Lower lobe of right lung (tissue), 2 donors: ENCODE data around the gene CCDC8. TPM values are rescaled to one million over a fixed set of nuclear protein-coding genes. Genes with fewer than 3 reads are reported as not detected.

Experiments
- ATAC-seq, 2 donors: fragments of 200-7000 bp; cut with Tn5 transposase; one replicate each; pipeline ENCODE4 v1.9.1; 2020 to 2022; ENCODE audit warnings: mild to moderate bottlenecking in 2 of 2, moderate library complexity in 2 of 2
- DNase-seq: peaks from one replicate; pipeline ENCODE4 v3.0.0-alpha.2; 2020
- H3K27ac ChIP-seq: fragments of 200-600 bp; one replicate; pipeline ENCODE4 v1.8.0; 2022
- H3K27me3 ChIP-seq: fragments of 200-600 bp; one replicate; pipeline ENCODE4 v1.8.0; 2022; ENCODE audit warnings: low read depth
- H3K36me3 ChIP-seq: fragments of 200-600 bp; one replicate; pipeline ENCODE4 v1.8.0; 2022; ENCODE audit warnings: mild to moderate bottlenecking
- H3K4me1 ChIP-seq: fragments of 200-600 bp; one replicate; pipeline ENCODE4 v1.8.0; 2022
- H3K4me3 ChIP-seq: fragments of 200-600 bp; one replicate; pipeline ENCODE4 v1.8.0; 2022; ENCODE audit warnings: mild to moderate bottlenecking
- H3K9me3 ChIP-seq: fragments of 200-600 bp; one replicate; pipeline ENCODE4 v1.8.0; 2022
- intact Hi-C: fragments of 100-400 bp; cut with DNase I; formaldehyde crosslinking; loops from one replicate; pipeline ENCODE4 v1.11.0; 2022
- total RNA-seq: library from RNA; stranded (reverse); fragmentation: NEBNext Ultra II Directional; extraction: Animal tissue kit (Norgen Biotek cat#: 25700); gene quantifications from one replicate; pipeline ENCODE4 v1.2.1, GENCODE V29; 2021
- TF ChIP-seq, protein P1 (sequence below): fragments of 200-600 bp; IDR thresholded peaks from one replicate; pipeline ENCODE4 v1.8.0; 2022; ENCODE audit warnings: antibody characterized with exemption, mild to moderate bottlenecking
- donor health status: DM: no; HTN: yes; CAD: no; lungs with severe emphysema.

Gene CCDC8
- total RNA-seq, 1 donor from 2014 or later, result 9.1 TPM

DNA sequence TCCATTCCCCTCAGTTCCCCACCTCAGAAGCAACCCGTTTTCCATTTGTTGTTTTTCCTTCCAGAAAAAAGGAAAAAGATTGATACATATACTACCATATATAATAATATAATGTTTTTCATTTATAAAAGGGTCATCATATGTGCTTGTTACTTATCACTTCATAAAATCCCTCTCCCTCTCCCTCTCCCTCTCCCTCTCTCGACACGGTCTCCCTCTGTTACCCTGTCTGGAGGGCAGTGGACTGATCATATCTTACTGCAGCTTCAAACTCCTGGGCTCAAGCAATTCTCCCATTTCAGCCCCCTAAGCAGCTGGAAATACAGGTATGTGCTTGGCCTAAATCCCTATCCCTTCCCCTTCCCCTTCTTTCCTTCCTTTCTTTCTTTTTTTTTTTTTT, 40.9 kb upstream of the CCDC8 start:
- Histone ChIP-seq H3K4me1 (no peaks in the 10 kb centered on the region), H3K36me3 (no peaks in the 10 kb centered on the region), H3K27me3 (no peaks in the 10 kb centered on the region), H3K9me3 (no peaks in the 10 kb centered on the region), H3K27ac (no peak overlapping the region), H3K4me3 (no peak overlapping the region)
- ATAC-seq (no peak), DNase-seq (no peak)
- intact Hi-C loops, result no loop called here
- TF ChIP-seq, protein P1, sequence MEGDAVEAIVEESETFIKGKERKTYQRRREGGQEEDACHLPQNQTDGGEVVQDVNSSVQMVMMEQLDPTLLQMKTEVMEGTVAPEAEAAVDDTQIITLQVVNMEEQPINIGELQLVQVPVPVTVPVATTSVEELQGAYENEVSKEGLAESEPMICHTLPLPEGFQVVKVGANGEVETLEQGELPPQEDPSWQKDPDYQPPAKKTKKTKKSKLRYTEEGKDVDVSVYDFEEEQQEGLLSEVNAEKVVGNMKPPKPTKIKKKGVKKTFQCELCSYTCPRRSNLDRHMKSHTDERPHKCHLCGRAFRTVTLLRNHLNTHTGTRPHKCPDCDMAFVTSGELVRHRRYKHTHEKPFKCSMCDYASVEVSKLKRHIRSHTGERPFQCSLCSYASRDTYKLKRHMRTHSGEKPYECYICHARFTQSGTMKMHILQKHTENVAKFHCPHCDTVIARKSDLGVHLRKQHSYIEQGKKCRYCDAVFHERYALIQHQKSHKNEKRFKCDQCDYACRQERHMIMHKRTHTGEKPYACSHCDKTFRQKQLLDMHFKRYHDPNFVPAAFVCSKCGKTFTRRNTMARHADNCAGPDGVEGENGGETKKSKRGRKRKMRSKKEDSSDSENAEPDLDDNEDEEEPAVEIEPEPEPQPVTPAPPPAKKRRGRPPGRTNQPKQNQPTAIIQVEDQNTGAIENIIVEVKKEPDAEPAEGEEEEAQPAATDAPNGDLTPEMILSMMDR, result no peak

DNA sequence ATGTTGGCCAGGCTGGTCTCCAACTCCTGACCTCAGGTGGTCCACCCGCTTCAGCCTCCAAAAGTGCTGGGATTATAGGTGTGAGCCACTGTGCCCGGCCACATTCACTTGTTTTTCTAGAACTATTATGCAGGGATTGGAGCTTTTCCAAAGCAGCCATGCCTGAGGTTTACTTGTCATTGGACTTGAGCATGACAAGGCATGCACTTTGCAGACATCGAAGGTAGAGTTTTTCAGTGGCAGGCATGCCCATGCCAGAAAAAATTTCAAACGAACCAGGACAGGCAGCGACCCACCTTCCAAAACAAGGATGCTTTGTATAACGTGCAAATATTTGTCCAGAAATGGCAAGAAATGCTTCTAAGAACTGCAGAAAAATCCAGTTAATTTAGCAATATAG, 40.3 kb upstream of the CCDC8 start:
- DNase-seq (no peak), ATAC-seq (no peak)
- TF ChIP-seq, protein P1, result no peak
- Histone ChIP-seq H3K36me3 (no peaks in the 10 kb centered on the region), H3K4me1 (no peaks in the 10 kb centered on the region), H3K27me3 (no peaks in the 10 kb centered on the region), H3K4me3 (no peak overlapping the region), H3K9me3 (no peaks in the 10 kb centered on the region), H3K27ac (no peak overlapping the region)
- intact Hi-C loops, result no loop called here

DNA sequence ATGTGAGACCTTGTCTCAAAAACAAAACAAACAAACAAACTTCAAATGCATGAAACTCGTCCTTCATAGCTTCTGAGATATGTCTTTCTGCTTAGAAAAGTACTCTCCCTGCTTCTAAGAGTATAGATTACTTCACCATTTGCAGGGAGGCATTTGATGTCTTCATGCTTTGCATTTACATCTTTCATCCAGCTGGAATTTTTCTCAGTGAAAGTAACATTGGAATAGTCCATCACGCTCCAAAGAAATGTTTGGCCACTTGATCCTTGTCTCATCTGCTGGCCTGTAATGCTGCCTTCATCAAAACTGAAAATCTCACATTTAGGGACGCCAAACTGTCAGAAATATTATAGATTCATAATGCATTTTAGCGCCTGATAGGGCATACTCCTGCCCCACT, 38.8 kb upstream of the CCDC8 start:
- no peaks in the 10 kb centered on the region for H3K9me3 ChIP-seq
- no peak overlapping the region for H3K4me3 ChIP-seq
- TF ChIP-seq, protein P1, result no peak
- no peaks in the 10 kb centered on the region for H3K4me1 ChIP-seq
- no peak overlapping the region for H3K27ac ChIP-seq
- no peaks in the 10 kb centered on the region for H3K36me3 ChIP-seq
- intact Hi-C loops, result no loop called here
- H3K27me3 ChIP-seq, result no peaks in the 10 kb centered on the region
- DNase-seq (no peak), ATAC-seq (no peak)

DNA sequence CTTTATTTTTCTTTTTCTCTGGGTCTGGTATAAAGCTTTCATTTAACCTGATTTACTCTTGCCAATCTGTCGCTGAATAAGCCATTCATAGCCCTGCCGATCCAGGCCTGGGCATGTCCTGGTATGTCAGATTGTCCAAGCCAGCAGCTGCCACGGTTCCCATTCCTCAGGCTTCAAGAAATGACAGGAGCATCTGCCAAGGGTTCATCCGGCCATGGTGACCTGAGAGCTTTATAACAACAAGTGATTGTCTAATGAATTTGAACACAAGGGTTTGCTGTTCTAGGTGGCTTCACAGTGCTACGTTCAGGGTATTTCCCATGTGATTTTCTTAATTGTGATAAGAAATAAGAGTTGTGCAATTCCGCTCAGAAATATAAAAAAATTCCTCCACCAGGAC, 38.0 kb upstream of the CCDC8 start:
- Histone ChIP-seq H3K9me3 (no peaks in the 10 kb centered on the region), H3K27ac (no peak overlapping the region), H3K4me1 (no peaks in the 10 kb centered on the region), H3K36me3 (no peaks in the 10 kb centered on the region), H3K4me3 (no peak overlapping the region), H3K27me3 (no peaks in the 10 kb centered on the region)
- intact Hi-C loops, result no loop called here
- TF ChIP-seq, protein P1, result no peak
- no peak for DNase-seq
- no peak for ATAC-seq

DNA sequence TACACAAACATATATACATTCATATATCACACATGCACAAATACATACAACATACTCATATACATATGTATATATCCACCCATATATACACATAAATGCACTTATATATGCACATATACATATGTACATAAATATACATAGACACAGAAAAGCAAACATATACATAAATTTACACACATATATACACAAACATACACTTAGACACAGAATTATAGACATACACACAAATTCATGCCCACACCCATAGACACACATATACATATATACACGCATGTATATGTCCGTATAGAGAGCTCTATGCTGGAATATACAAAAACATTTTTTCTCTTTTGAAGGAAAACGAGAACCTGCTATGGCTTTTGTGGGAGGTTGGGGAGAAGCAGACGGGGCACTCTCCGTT, 37.4 kb upstream of the CCDC8 start:
- TF ChIP-seq, protein P1, result no peak
- H3K9me3 ChIP-seq, result no peaks in the 10 kb centered on the region
- H3K4me3 ChIP-seq, result no peak overlapping the region
- H3K4me1 ChIP-seq, result no peaks in the 10 kb centered on the region
- ATAC-seq (no peak), DNase-seq (no peak)
- no peaks in the 10 kb centered on the region for H3K36me3 ChIP-seq
- H3K27me3 ChIP-seq, result no peaks in the 10 kb centered on the region
- intact Hi-C loops, result no loop called here
- H3K27ac ChIP-seq, result no peak overlapping the region

DNA sequence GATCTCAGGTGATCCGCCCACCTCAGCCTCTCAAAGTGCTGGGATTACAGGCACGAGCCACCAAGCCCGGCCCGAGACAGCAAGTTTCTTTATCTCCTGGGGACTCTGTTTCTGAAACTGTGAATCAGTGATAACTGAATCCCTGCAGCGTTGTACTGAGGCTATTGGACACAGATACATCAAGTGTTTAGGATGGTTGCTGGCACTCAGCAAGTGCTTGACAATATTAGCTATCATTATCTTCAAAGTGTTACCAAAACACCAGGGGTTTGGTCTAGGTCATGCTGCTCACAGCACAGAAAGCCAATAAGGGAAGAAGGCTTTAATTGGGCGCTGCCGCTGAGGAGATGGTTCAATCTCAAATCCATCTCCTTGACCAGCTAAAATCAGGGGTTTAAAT, 35.9 kb upstream of the CCDC8 start:
- TF ChIP-seq, protein P1, result no peak
- H3K4me1 ChIP-seq, result no peaks in the 10 kb centered on the region
- H3K36me3 ChIP-seq, result no peaks in the 10 kb centered on the region
- no peak overlapping the region for H3K27ac ChIP-seq
- DNase-seq, result no peak
- intact Hi-C loops, result no loop called here
- no peaks in the 10 kb centered on the region for H3K27me3 ChIP-seq
- no peak overlapping the region for H3K4me3 ChIP-seq
- no peak for ATAC-seq
- H3K9me3 ChIP-seq, result no peaks in the 10 kb centered on the region
